HL-60 (cell line): Measurements from ENCODE around the gene N4BP2L2.

Experiments
- DNase-seq, 2 experiments: peaks; one replicate each; pipeline ENCODE4 v3.0.0-alpha.2; 2010 to 2020; ENCODE audit warnings: low read depth in 1 of 2, low spot score in 1 of 2
- H3K27ac ChIP-seq: fragments of 250-450 bp; sonication (Bioruptor Pico); replicated peaks from 2 replicates; pipeline ENCODE4 v1.5.1; 2020; ENCODE audit warnings: mild to moderate bottlenecking, moderate library complexity
- H3K27me3 ChIP-seq: fragments of 250-450 bp; sonication (Bioruptor Pico); 2 replicates; pipeline ENCODE4 v1.5.1; 2021; ENCODE audit warnings: mild to moderate bottlenecking, moderate library complexity; ENCODE audit not compliant: insufficient read depth, poor library complexity, severe bottlenecking
- H3K4me3 ChIP-seq: replicated peaks from 2 replicates; pipeline ENCODE4 v1.5.1; 2011; ENCODE audit warnings: mild to moderate bottlenecking, control low read depth, low read length; ENCODE audit not compliant: insufficient read depth
- CTCF ChIP-seq: IDR thresholded peaks from one replicate; pipeline ENCODE4 v1.5.1; 2011; ENCODE audit warnings: low read length, control low read depth, inconsistent platforms; ENCODE audit not compliant: insufficient read depth
- GABPA ChIP-seq: IDR thresholded peaks from 2 replicates; pipeline ENCODE4 v1.6.1; 2012; ENCODE audit warnings: low read depth
- POLR2AphosphoS5 ChIP-seq: IDR thresholded peaks from 2 replicates; pipeline ENCODE4 v1.6.1; 2012; ENCODE audit warnings: low read depth
- REST ChIP-seq: IDR thresholded peaks from 2 replicates; pipeline ENCODE4 v1.6.1; 2012; ENCODE audit warnings: low read depth; ENCODE audit not compliant: insufficient replicate concordance
- SPI1 ChIP-seq: IDR thresholded peaks from 2 replicates; pipeline ENCODE4 v1.6.1; 2012; ENCODE audit warnings: low read depth, mild to moderate bottlenecking, borderline replicate concordance

Gene N4BP2L2

GRCh38 chr13:32456591-32456990 is 82.0 kb downstream of the N4BP2L2 start:
- H3K27ac ChIP-seq: no peak overlapping the region
- no peaks in the 10 kb centered on the region for H3K27me3 ChIP-seq
- DNase-seq: no peak
- H3K4me3 ChIP-seq: no peak overlapping the region
- no peak for TF ChIP-seq POLR2AphosphoS5
- TF ChIP-seq SPI1: no peak
- no peak for TF ChIP-seq GABPA
- TF ChIP-seq REST: no peak
- TF ChIP-seq CTCF: no peak

- no peak overlapping the region for H3K27ac ChIP-seq
- no peak for TF ChIP-seq SPI1
- TF ChIP-seq GABPA: no peak
- no peak for TF ChIP-seq CTCF
- TF ChIP-seq POLR2AphosphoS5: no peak
- TF ChIP-seq REST: no peak
- H3K27me3 ChIP-seq: no peaks in the 10 kb centered on the region
- H3K4me3 ChIP-seq: no peak overlapping the region
- DNase-seq: no peak
Observed at GRCh38 chr13:32455594-32455903, 83.0 kb downstream of the N4BP2L2 start.

GRCh38 chr13:32454886-32455593 is 83.6 kb downstream of the N4BP2L2 start:
- Histone ChIP-seq H3K4me3 (no peak overlapping the region), H3K27me3 (no peaks in the 10 kb centered on the region), H3K27ac (no peak overlapping the region)
- no peak for DNase-seq
- TF ChIP-seq SPI1 (no peak), POLR2AphosphoS5 (no peak), REST (no peak), CTCF (no peak), GABPA (no peak)
